Sigmoid colon (tissue), 4 donors: ENCODE measurements around the gene DIPK1C.

Experiments
- EP300 ChIP-seq, 4 donors: sonication (generic); formaldehyde crosslinking; IDR thresholded peaks; one replicate each; pipeline ENCODE4 v1.6.1; 2017; ENCODE audit warnings: antibody characterized with exemption in 4 of 4
- POLR2AphosphoS5 ChIP-seq, 4 donors: sonication (generic); formaldehyde crosslinking; IDR thresholded peaks; one replicate each; pipeline ENCODE4 v1.6.1; 2017; ENCODE audit warnings: antibody characterized with exemption in 4 of 4
- TF ChIP-seq, protein P1 (sequence below), 4 experiments: fragments of 450-650 bp in 3 of 4; fragments of 200-600 bp in 1 of 4; IDR thresholded peaks; one replicate each; pipeline ENCODE4 v1.5.1; 2016 to 2019; ENCODE audit warnings: antibody characterized with exemption in 4 of 4, mild to moderate bottlenecking in 3 of 4, moderate library complexity in 2 of 4

DNA sequence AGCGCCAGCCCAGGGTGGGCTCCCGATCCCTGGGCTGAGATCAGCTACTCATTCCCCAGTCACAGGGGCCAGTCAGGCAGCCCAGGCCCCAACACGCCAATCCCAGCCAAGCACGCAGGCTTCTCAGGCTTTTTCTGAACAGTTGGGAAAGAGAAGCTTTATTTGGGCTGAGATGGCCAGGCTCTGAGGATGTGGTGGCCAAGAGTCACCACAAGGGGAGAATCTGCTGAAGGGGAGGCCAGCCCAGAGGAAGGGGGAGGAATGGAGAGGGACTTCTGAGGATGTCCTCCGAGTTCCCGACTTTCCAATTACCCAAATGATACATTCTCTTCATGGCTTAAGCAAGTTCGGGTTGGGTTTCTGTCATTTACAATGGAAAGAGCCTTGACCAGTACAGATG lies 2.8 kb upstream of the DIPK1C start:
- TF ChIP-seq, protein P1, sequence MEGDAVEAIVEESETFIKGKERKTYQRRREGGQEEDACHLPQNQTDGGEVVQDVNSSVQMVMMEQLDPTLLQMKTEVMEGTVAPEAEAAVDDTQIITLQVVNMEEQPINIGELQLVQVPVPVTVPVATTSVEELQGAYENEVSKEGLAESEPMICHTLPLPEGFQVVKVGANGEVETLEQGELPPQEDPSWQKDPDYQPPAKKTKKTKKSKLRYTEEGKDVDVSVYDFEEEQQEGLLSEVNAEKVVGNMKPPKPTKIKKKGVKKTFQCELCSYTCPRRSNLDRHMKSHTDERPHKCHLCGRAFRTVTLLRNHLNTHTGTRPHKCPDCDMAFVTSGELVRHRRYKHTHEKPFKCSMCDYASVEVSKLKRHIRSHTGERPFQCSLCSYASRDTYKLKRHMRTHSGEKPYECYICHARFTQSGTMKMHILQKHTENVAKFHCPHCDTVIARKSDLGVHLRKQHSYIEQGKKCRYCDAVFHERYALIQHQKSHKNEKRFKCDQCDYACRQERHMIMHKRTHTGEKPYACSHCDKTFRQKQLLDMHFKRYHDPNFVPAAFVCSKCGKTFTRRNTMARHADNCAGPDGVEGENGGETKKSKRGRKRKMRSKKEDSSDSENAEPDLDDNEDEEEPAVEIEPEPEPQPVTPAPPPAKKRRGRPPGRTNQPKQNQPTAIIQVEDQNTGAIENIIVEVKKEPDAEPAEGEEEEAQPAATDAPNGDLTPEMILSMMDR (IDR thresholded peaks at IDR 0.05): peak in 1 of 4 experiments; percentile 16
- TF ChIP-seq EP300 (IDR thresholded peaks at IDR 0.05): no peak
- no peak for TF ChIP-seq POLR2AphosphoS5 (IDR thresholded peaks at IDR 0.05)
